Common myeloid progenitor, CD34-positive (primary cell): ENCODE measurements around the gene MKRN2.

Source experiments
- CTCF ChIA-PET: fragments of 350-600 bp; sonication (Branson Sonifier 250); formaldehyde crosslinking; loops from one replicate; lab custom pipeline; 2021; ENCODE audit warnings: antibody characterized with exemption; lab: Charles Lee
- POLR2A ChIA-PET: fragments of 350-600 bp; sonication (Branson Sonifier 250); formaldehyde crosslinking; loops from one replicate; lab custom pipeline; 2021; ENCODE audit warnings: antibody characterized with exemption; lab: Charles Lee
- DNase-seq, 3 donors: peaks; one replicate each; pipeline versions ENCODE4 v3.0.0 to v3.0.0-alpha.2; 2013
- H3K27ac ChIP-seq, 2 experiments: 1 replicate in 1 of 2; 2 replicates in 1 of 2; pipeline ENCODE4 v1.7.0; 2013; ENCODE audit warnings: inconsistent platforms in 2 of 2, low read length in 2 of 2, mild to moderate bottlenecking in 2 of 2, low read depth in 1 of 2, moderate library complexity in 1 of 2; ENCODE audit not compliant: severe bottlenecking in 2 of 2, insufficient read depth in 1 of 2, poor library complexity in 1 of 2
- H3K27me3 ChIP-seq, 5 experiments: replicated peaks in 2 of 5; 1 replicate in 3 of 5; 2 replicates in 2 of 5; pipeline versions ENCODE4 v1.6.1 to v1.7.0; 2013; ENCODE audit warnings: low read length in 4 of 5, mild to moderate bottlenecking in 2 of 5, moderate library complexity in 2 of 5, inconsistent platforms in 1 of 5; ENCODE audit not compliant: insufficient read depth in 5 of 5, control insufficient read depth in 4 of 5
- H3K36me3 ChIP-seq, 4 experiments: 1 replicate in 2 of 4; 2 replicates in 2 of 4; pipeline versions ENCODE4 v1.6.1 to v1.7.0; 2013; ENCODE audit warnings: low read length in 3 of 4, control low read depth in 1 of 4, mild to moderate bottlenecking in 1 of 4; ENCODE audit not compliant: control insufficient read depth in 4 of 4, insufficient read depth in 4 of 4
- H3K4me1 ChIP-seq, 4 experiments: 1 replicate in 3 of 4; 2 replicates in 1 of 4; pipeline versions ENCODE4 v1.6.1 to v1.7.1; 2013; ENCODE audit warnings: low read length in 3 of 4, mild to moderate bottlenecking in 3 of 4, control low read depth in 1 of 4, inconsistent platforms in 1 of 4, moderate library complexity in 1 of 4; ENCODE audit not compliant: control insufficient read depth in 4 of 4, insufficient read depth in 4 of 4; ENCODE audit errors: control extremely low read depth in 1 of 4
- H3K4me3 ChIP-seq, 7 experiments: 1 replicate in 4 of 7; 2 replicates in 3 of 7; pipeline versions ENCODE4 v1.5.1 to v1.7.0; 2013; ENCODE audit warnings: mild to moderate bottlenecking in 7 of 7, low read length in 6 of 7, moderate library complexity in 6 of 7, inconsistent platforms in 2 of 7, low read depth in 2 of 7, control low read depth in 1 of 7; ENCODE audit not compliant: insufficient read depth in 4 of 7, control insufficient read depth in 1 of 7; ENCODE audit errors: extremely low read depth in 1 of 7
- H3K9me3 ChIP-seq, 5 experiments: 1 replicate in 4 of 5; 2 replicates in 1 of 5; pipeline versions ENCODE4 v1.6.1 to v1.7.1; 2013; ENCODE audit warnings: low read length in 4 of 5, mild to moderate bottlenecking in 2 of 5, inconsistent platforms in 1 of 5, low read depth in 1 of 5, moderate library complexity in 1 of 5; ENCODE audit not compliant: control insufficient read depth in 4 of 5, insufficient read depth in 2 of 5; ENCODE audit errors: control extremely low read depth in 1 of 5
- WGBS: methylation state at CpG from one replicate; pipeline ENCODE4 v1.1.5; 2013; ENCODE audit not compliant: insufficient coverage; 5-methylcytosine and 5-hydroxymethylcytosine counted together

Gene MKRN2

GRCh38 chr3:12574661-12575060 lies 17.8 kb downstream of the MKRN2 start:
- 76% methylated on average over 7 of the region's 7 CpGs for WGBS
- no peak overlapping the region for H3K4me3 ChIP-seq
- H3K9me3 ChIP-seq, result peaks cover 0 to 17% (median 11%) of the 10 kb centered on the region in 5 experiments
- ChIA-PET CTCF (interaction anchor here (1.1 to 2.8 kb wide), 2 partner anchors 12 to 16 kb away, joined by 3 to 7 read pairs; no protein-coding TSS in a partner anchor), POLR2A (no interaction called here)
- no peak for DNase-seq
- no peak overlapping the region for H3K27ac ChIP-seq
- H3K4me1 ChIP-seq, result peaks cover 0 to 10% (median 7%) of the 10 kb centered on the region in 4 experiments
- peaks cover 32 to 86% (median 65%) of the 10 kb centered on the region in 4 experiments for H3K36me3 ChIP-seq
- no peaks in the 10 kb centered on the region for H3K27me3 ChIP-seq

GRCh38 chr3:12577379-12577778 lies 20.5 kb downstream of the MKRN2 start:
- no peak for DNase-seq
- H3K27me3 ChIP-seq, result no peaks in the 10 kb centered on the region
- 100% methylated on average over 2 of the region's 5 CpGs for WGBS
- peaks cover 0 to 17% (median 11%) of the 10 kb centered on the region in 5 experiments for H3K9me3 ChIP-seq
- H3K27ac ChIP-seq, result no peak overlapping the region
- no peak overlapping the region for H3K4me3 ChIP-seq
- H3K4me1 ChIP-seq, result peaks cover 0 to 13% (median 12%) of the 10 kb centered on the region in 4 experiments
- peaks cover 22 to 81% (median 65%) of the 10 kb centered on the region in 4 experiments for H3K36me3 ChIP-seq
- POLR2A ChIA-PET, result interaction anchor here (0.6 kb wide), 1 partner anchor 812 kb away, joined by 5 read pairs; no protein-coding TSS in a partner anchor
- CTCF ChIA-PET, result interaction anchor here (2.8 kb wide), 1 partner anchor 18 kb away, joined by 7 read pairs; no protein-coding TSS in a partner anchor

- no peak overlapping the region for H3K27ac ChIP-seq
- H3K27me3 ChIP-seq, result no peaks in the 10 kb centered on the region
- peak in 1 of 3 donors; percentile 7 for DNase-seq
- H3K4me1 ChIP-seq, result peaks cover 0 to 13% (median 12%) of the 10 kb centered on the region in 4 experiments
- POLR2A ChIA-PET, result no interaction called here
- WGBS, result 100% methylated on average over 1 of the region's 2 CpGs
- peaks cover 0 to 17% (median 11%) of the 10 kb centered on the region in 5 experiments for H3K9me3 ChIP-seq
- CTCF ChIA-PET, result interaction anchor here (0.8 to 0.9 kb wide), 2 partner anchors 35 to 180 kb away, joined by 3 read pairs; no protein-coding TSS in a partner anchor
- H3K36me3 ChIP-seq, result peaks cover 24 to 85% (median 70%) of the 10 kb centered on the region in 4 experiments
- no peak overlapping the region for H3K4me3 ChIP-seq
These were observed 21.9 kb downstream of the MKRN2 start for GRCh38 chr3:12578742-12579141.

GRCh38 chr3:12579456-12579855 lies 22.6 kb downstream of the MKRN2 start:
- 50% methylated on average over 2 of the region's 3 CpGs for WGBS
- ChIA-PET POLR2A (no interaction called here), CTCF (interaction anchor here (0.9 kb wide), 1 partner anchor 34 kb away, joined by 3 read pairs; no protein-coding TSS in a partner anchor)
- Histone ChIP-seq H3K9me3 (peaks cover 0 to 17% (median 11%) of the 10 kb centered on the region in 5 experiments), H3K4me1 (peaks cover 0 to 13% (median 12%) of the 10 kb centered on the region in 4 experiments), H3K36me3 (peaks cover 23 to 85% (median 70%) of the 10 kb centered on the region in 4 experiments), H3K4me3 (no peak overlapping the region), H3K27me3 (no peaks in the 10 kb centered on the region), H3K27ac (peak overlapping the region in 1 of 2 experiments; percentile 32)
- peak; percentile 21 to 87 (median 75) for DNase-seq

GRCh38 chr3:12579905-12580304 lies 23.0 kb downstream of the MKRN2 start:
- Histone ChIP-seq H3K4me3 (no peak overlapping the region), H3K36me3 (peaks cover 27 to 85% (median 70%) of the 10 kb centered on the region in 4 experiments), H3K9me3 (peaks cover 0 to 17% (median 11%) of the 10 kb centered on the region in 5 experiments), H3K4me1 (peaks cover 0 to 13% (median 12%) of the 10 kb centered on the region in 4 experiments), H3K27ac (peak overlapping the region in 1 of 2 experiments; percentile 32), H3K27me3 (no peaks in the 10 kb centered on the region)
- WGBS, result 57% methylated on average over 3 of the region's 3 CpGs
- peak in 2 of 3 donors; percentile 13 to 26 for DNase-seq
- POLR2A ChIA-PET, result no interaction called here
- CTCF ChIA-PET, result no interaction called here

- Histone ChIP-seq H3K27me3 (no peaks in the 10 kb centered on the region), H3K36me3 (peaks cover 23 to 86% (median 75%) of the 10 kb centered on the region in 4 experiments), H3K9me3 (peaks cover 0 to 3% (median 2%) of the 10 kb centered on the region in 5 experiments), H3K27ac (no peak overlapping the region), H3K4me3 (no peak overlapping the region), H3K4me1 (peaks cover 0 to 13% (median 12%) of the 10 kb centered on the region in 4 experiments)
- CTCF ChIA-PET, result interaction anchor here (0.7 kb wide), 1 partner anchor 35 kb away, joined by 3 read pairs; no protein-coding TSS in a partner anchor
- POLR2A ChIA-PET, result no interaction called here
- no peak for DNase-seq
- 96% methylated on average over 3 of the region's 4 CpGs for WGBS
These were observed 25.8 kb downstream of the MKRN2 start for GRCh38 chr3:12582730-12583129.

- H3K36me3 ChIP-seq, result peaks cover 19 to 87% (median 75%) of the 10 kb centered on the region in 4 experiments
- no peaks in the 10 kb centered on the region for H3K27me3 ChIP-seq
- no peak for DNase-seq
- no peak overlapping the region for H3K27ac ChIP-seq
- ChIA-PET CTCF (no interaction called here), POLR2A (no interaction called here)
- H3K4me1 ChIP-seq, result peaks cover 0 to 13% (median 12%) of the 10 kb centered on the region in 4 experiments
- no peaks in the 10 kb centered on the region for H3K9me3 ChIP-seq
- H3K4me3 ChIP-seq, result no peak overlapping the region
These were observed 26.4 kb downstream of the MKRN2 start for GRCh38 chr3:12583280-12583679.
